GM12892 (cell line): ENCODE measurements around the gene GMPR2.

ENCODE experiments used
- POLR2A ChIP-seq: IDR thresholded peaks from 2 replicates; pipeline ENCODE4 v1.6.1; 2011; ENCODE audit warnings: low read depth, low read length, control low read depth
- TAF1 ChIP-seq: IDR thresholded peaks from 2 replicates; pipeline ENCODE4 v1.6.1; 2011; ENCODE audit warnings: low read depth, mild to moderate bottlenecking, control low read depth, low read length, borderline replicate concordance

DNA sequence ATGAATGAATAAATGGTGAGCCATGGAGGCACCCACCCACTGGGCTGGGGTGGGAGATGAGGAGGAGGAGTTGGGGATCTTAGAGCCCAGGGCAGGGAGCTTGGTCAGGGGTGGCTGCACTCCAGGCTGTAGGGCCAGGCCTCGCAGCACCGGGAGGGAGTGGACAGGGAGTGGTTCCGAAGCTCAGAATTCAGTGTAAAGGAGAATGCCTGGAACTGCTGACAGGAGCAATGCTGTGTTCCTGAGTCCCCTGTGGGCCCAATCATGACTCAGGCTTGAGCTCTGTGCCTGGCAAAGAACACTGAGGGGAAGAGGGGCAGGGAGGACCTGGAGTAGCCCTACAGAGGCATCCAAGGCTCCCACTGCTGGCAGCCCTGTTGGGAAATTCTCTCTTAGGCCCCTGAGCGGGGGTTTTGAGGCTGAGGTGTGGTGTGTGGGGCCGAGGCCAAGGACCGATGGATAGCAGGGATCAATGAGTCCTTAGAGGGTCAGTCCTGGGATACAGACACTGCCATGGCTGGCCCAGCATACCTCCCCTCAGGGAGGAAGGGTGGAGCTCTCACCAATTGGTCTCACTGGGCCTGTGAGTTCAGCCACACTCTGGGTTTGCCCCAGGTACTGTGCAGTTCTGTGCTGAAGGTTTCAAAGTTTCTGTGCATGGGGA, 48.2 kb downstream of the GMPR2 start:
- no peak for TF ChIP-seq POLR2A
- no peak for TF ChIP-seq TAF1
